H1 (cell line): ENCODE results near the gene GPR137. TPM values are rescaled to one million over a fixed set of nuclear protein-coding genes. Genes with fewer than 3 reads are reported as not detected.

Experiments used
- E2F6 ChIP-seq: IDR thresholded peaks from 2 replicates; pipeline ENCODE4 v1.6.1; 2012; ENCODE audit warnings: inconsistent platforms
- EGR1 ChIP-seq: IDR thresholded peaks from 2 replicates; pipeline ENCODE4 v1.6.1; 2011; ENCODE audit warnings: low read depth, low read length, borderline replicate concordance
- EP300 ChIP-seq, 2 experiments: IDR thresholded peaks; 1 replicate in 1 of 2; 2 replicates in 1 of 2; pipeline ENCODE4 v1.6.1; 2011 to 2012; ENCODE audit warnings: low read depth in 2 of 2, low read length in 2 of 2, mild to moderate bottlenecking in 2 of 2, borderline replicate concordance in 1 of 2, inconsistent platforms in 1 of 2, moderate library complexity in 1 of 2
- EZH2 ChIP-seq: fragments of 200-600 bp; sonication (generic); IDR thresholded peaks from 2 replicates; pipeline ENCODE4 v1.7.1; 2012; ENCODE audit warnings: low read depth, mild to moderate bottlenecking, moderate library complexity, low read length, inconsistent platforms; ENCODE audit not compliant: severe bottlenecking
- GABPA ChIP-seq: IDR thresholded peaks from 2 replicates; pipeline ENCODE4 v1.6.1; 2011; ENCODE audit warnings: mild to moderate bottlenecking, low read length, moderate library complexity, borderline replicate concordance; ENCODE audit not compliant: insufficient read depth
- GTF2F1 ChIP-seq: IDR thresholded peaks from 2 replicates; pipeline ENCODE4 v1.6.1; 2012; ENCODE audit warnings: low read depth, low read length, improper control_type of control experiment, borderline replicate concordance
- KDM4A ChIP-seq: IDR thresholded peaks from one replicate; pipeline ENCODE4 v1.7.1; 2012; ENCODE audit warnings: low read depth, mild to moderate bottlenecking, moderate library complexity, low read length, inconsistent platforms; ENCODE audit not compliant: severe bottlenecking
- KDM5A ChIP-seq: fragments of 200-600 bp; IDR thresholded peaks from 2 replicates; pipeline ENCODE4 v1.7.1; 2012; ENCODE audit warnings: mild to moderate bottlenecking, low read length, inconsistent platforms, mixed read lengths
- MAX ChIP-seq: IDR thresholded peaks from 2 replicates; pipeline ENCODE4 v1.6.1; 2012; ENCODE audit warnings: inconsistent platforms
- RNF2 ChIP-seq: fragments of 200-900, 300-1000 bp; sonication (generic); IDR thresholded peaks from 2 replicates; pipeline ENCODE4 v1.7.1; 2016; ENCODE audit warnings: borderline replicate concordance, low read depth, mild to moderate bottlenecking, antibody characterized with exemption, low read length; ENCODE audit not compliant: poor library complexity, severe bottlenecking; ENCODE audit errors: missing control alignments
- SIN3A ChIP-seq, 2 experiments: IDR thresholded peaks in 1 of 2; conservative IDR thresholded peaks in 1 of 2; 2 replicates each; pipeline ENCODE4 v1.6.1; 2011 to 2012; ENCODE audit warnings: low read length in 2 of 2, improper control_type of control experiment in 1 of 2, low read depth in 1 of 2, mild to moderate bottlenecking in 1 of 2
- SP4 ChIP-seq: IDR thresholded peaks from 2 replicates; pipeline ENCODE4 v1.6.1; 2012; ENCODE audit warnings: low read length, inconsistent platforms
- TAF7 ChIP-seq: optimal IDR thresholded peaks from 2 replicates; pipeline ENCODE3; 2011; ENCODE audit warnings: low read depth, mild to moderate bottlenecking, inconsistent platforms, low read length, moderate library complexity, borderline replicate concordance
- TEAD4 ChIP-seq: IDR thresholded peaks from 2 replicates; pipeline ENCODE4 v1.6.1; 2012; ENCODE audit warnings: low read depth, low read length, inconsistent platforms, mixed read lengths
- YY1 ChIP-seq: IDR thresholded peaks from 2 replicates; pipeline ENCODE4 v1.6.1; 2011; ENCODE audit warnings: low read depth, mild to moderate bottlenecking, low read length
- ZNF274 ChIP-seq: IDR thresholded peaks from 2 replicates; pipeline ENCODE4 v1.7.0; 2012; ENCODE audit warnings: low read length, borderline replicate concordance; ENCODE audit errors: extremely low read depth
- polyA plus RNA-seq, 7 experiments: library from polyadenylated mRNA; depleted of rRNA in 3 of 7; stranded (reverse) in 5 of 7; unstranded in 2 of 7; fragments of >200 nt in 5 of 7; fragments of 200-250 nt in 2 of 7; gene quantifications; 1 replicate in 5 of 7; 2 replicates in 1 of 7; 4 replicates in 1 of 7; pipeline versions ENCODE4 v1.2.1 to v1.2.3, GENCODE V29; 2011 to 2013; ENCODE audit warnings: missing spikeins in 2 of 7, mixed read lengths in 2 of 7
- total RNA-seq: library from RNA; stranded (reverse); fragmentation: NEBNext Ultra II Directional; extraction: Animal tissue kit (Norgen Biotek cat#: 25700); gene quantifications from 2 replicates; pipeline ENCODE4 v1.2.1, GENCODE V29; 2021
- TF ChIP-seq, protein P1 (sequence below), 3 experiments: IDR thresholded peaks; 1 replicate in 2 of 3; 2 replicates in 1 of 3; pipeline versions ENCODE4 v1.5.1 to v1.6.1; 2011; ENCODE audit warnings: low read length in 3 of 3, mild to moderate bottlenecking in 3 of 3, inconsistent platforms in 2 of 3, low read depth in 1 of 3, moderate library complexity in 1 of 3; ENCODE audit not compliant: insufficient read depth in 1 of 3; ENCODE audit errors: control extremely low read depth in 1 of 3

Gene GPR137
- total and polyA plus RNA-seq, 2 of the 8 experiments (the other 6 are each of a cell fraction or from before 2014, with no cell fraction given): 36.2 to 37.8 TPM

- TF ChIP-seq SP4 (peak; percentile 42; the same call in 1 of the 2 replicates), TAF7 (peak; percentile 26), E2F6 (peak; percentile 28; the same call in 1 of the 2 replicates), GTF2F1 (no peak), MAX (peak; percentile 64), GABPA (peak; percentile 91), TEAD4 (no peak), KDM4A (no peak), SIN3A (conservative IDR thresholded peaks at IDR 0.05 in 1 of 2, IDR thresholded peaks at IDR 0.05 in 1 of 2; ENCODE audit: low read depth in 1 of 2, low read length in 2 of 2) (peak in 1 of 2 experiments; percentile 29; a peak in 1 of 4 replicates), YY1 (no peak), KDM5A (no peak; the same call in 1 of the 2 replicates), ZNF274 (no peak), EZH2 (no peak), EP300 (IDR thresholded peaks at IDR 0.05; ENCODE audit: borderline replicate concordance in 1 of 2, low read depth in 2 of 2, low read length in 2 of 2) (no peak), RNF2 (no peak), EGR1 (peak; percentile 70; the same call in 1 of the 2 replicates)
- TF ChIP-seq, protein P1, sequence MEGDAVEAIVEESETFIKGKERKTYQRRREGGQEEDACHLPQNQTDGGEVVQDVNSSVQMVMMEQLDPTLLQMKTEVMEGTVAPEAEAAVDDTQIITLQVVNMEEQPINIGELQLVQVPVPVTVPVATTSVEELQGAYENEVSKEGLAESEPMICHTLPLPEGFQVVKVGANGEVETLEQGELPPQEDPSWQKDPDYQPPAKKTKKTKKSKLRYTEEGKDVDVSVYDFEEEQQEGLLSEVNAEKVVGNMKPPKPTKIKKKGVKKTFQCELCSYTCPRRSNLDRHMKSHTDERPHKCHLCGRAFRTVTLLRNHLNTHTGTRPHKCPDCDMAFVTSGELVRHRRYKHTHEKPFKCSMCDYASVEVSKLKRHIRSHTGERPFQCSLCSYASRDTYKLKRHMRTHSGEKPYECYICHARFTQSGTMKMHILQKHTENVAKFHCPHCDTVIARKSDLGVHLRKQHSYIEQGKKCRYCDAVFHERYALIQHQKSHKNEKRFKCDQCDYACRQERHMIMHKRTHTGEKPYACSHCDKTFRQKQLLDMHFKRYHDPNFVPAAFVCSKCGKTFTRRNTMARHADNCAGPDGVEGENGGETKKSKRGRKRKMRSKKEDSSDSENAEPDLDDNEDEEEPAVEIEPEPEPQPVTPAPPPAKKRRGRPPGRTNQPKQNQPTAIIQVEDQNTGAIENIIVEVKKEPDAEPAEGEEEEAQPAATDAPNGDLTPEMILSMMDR (IDR thresholded peaks at IDR 0.05; ENCODE audit: control extremely low read depth in 1 of 3, insufficient read depth in 1 of 3, low read depth in 1 of 3, low read length in 3 of 3): no peak; a peak in 1 of 4 replicates
Measured at GRCh38 chr11:64240435-64241240, 45.0 kb upstream of the GPR137 start, which contains the start of gene FKBP2 (continued).
